UCSD-AML1 (cell line): ENCODE results near the gene PTPMT1.
A peak's percentile ranks its signal among the peaks of the same experiment; 100 is the strongest.

Experiments used
- DNase-seq: peaks from one replicate; lab custom pipeline; 2025; ENCODE audit not compliant: unreplicated experiment; lab: John Stamatoyannopoulos, UW

The PTPMT1 gene

GRCh38 chr11:47578524-47579494 is 13.4 kb downstream of the PTPMT1 start, which contains the start of the genes KBTBD4 and NDUFS3:
TSS of gene KBTBD4 (minus strand) at chr11:47578970. CDS start at chr11:47578951, 19 bp downstream.
TSS of gene NDUFS3 (plus strand) at chr11:47579074. CDS start at chr11:47579092, 18 bp downstream.
- peak; percentile 90 for DNase-seq

- no peak for DNase-seq
These were observed 18.4 kb downstream of the PTPMT1 start for GRCh38 chr11:47583844-47584243.

GRCh38 chr11:47586098-47586855 is 20.9 kb downstream of the PTPMT1 start, which contains the start of gene FAM180B:
TSS of gene FAM180B (plus strand) at chr11:47586678. CDS start at chr11:47586769, 91 bp downstream.
- no peak for DNase-seq

GRCh38 chr11:47587039-47587716 is 21.8 kb downstream of the PTPMT1 start:
- DNase-seq: no peak

- DNase-seq: peak; percentile 25
These were observed 22.4 kb downstream of the PTPMT1 start for GRCh38 chr11:47587723-47588326.

GRCh38 chr11:47589118-47589517 is 23.7 kb downstream of the PTPMT1 start:
- DNase-seq: no peak

GRCh38 chr11:47589584-47589976 is 24.2 kb downstream of the PTPMT1 start:
- no peak for DNase-seq

GRCh38 chr11:47589977-47590861 is 24.8 kb downstream of the PTPMT1 start:
- no peak for DNase-seq

- peak; percentile 69 for DNase-seq
These were observed 26.4 kb downstream of the PTPMT1 start for GRCh38 chr11:47591764-47592163.

GRCh38 chr11:47592251-47592650 is 26.9 kb downstream of the PTPMT1 start:
- no peak for DNase-seq

- no peak for DNase-seq
These were observed 27.6 kb downstream of the PTPMT1 start for GRCh38 chr11:47592970-47593369.

- DNase-seq: no peak
These were observed 28.1 kb downstream of the PTPMT1 start for GRCh38 chr11:47593492-47593933.

- DNase-seq: no peak
These were observed 28.8 kb downstream of the PTPMT1 start, which contains the start of gene C1QTNF4 for GRCh38 chr11:47593934-47594855. TSS of gene C1QTNF4 (minus strand) at chr11:47594411. CDS start at chr11:47590810, 3,601 bp downstream.

GRCh38 chr11:47595029-47595428 is 29.6 kb downstream of the PTPMT1 start:
- DNase-seq: no peak

- DNase-seq: no peak
These were observed 30.6 kb downstream of the PTPMT1 start for GRCh38 chr11:47595967-47596366.

- DNase-seq: no peak
These were observed 34.5 kb downstream of the PTPMT1 start for GRCh38 chr11:47599902-47600301.

GRCh38 chr11:47603295-47603694 is 37.9 kb downstream of the PTPMT1 start:
- no peak for DNase-seq

- DNase-seq: no peak
These were observed 40.5 kb downstream of the PTPMT1 start for GRCh38 chr11:47605921-47606320.
